C1 segment of cervical spinal cord (tissue), 14 donors: Measurements from ENCODE around the gene SSR4.

Source experiments
- DNase-seq, 14 donors: peaks; one replicate each; lab custom pipeline; 2025; lab: John Stamatoyannopoulos, UW

Gene SSR4

GRCh38 chrX:153769158-153769864 lies 25.2 kb upstream of the SSR4 start:
- DNase-seq, result no peak

GRCh38 chrX:153769865-153770600 lies 24.4 kb upstream of the SSR4 start:
- peak in 1 of 14 donors; percentile 28 for DNase-seq

GRCh38 chrX:153770601-153771414 lies 23.7 kb upstream of the SSR4 start:
- no peak for DNase-seq

- DNase-seq, result no peak
These were observed 22.8 kb upstream of the SSR4 start for GRCh38 chrX:153771415-153772315.

GRCh38 chrX:153772316-153773217 lies 21.9 kb upstream of the SSR4 start:
- no peak for DNase-seq

GRCh38 chrX:153773218-153773611 lies 21.3 kb upstream of the SSR4 start:
- no peak for DNase-seq

GRCh38 chrX:153773741-153774575 lies 20.5 kb upstream of the SSR4 start:
- no peak for DNase-seq

GRCh38 chrX:153774576-153775292 lies 19.7 kb upstream of the SSR4 start:
- no peak for DNase-seq

- DNase-seq, result no peak
These were observed 19.0 kb upstream of the SSR4 start for GRCh38 chrX:153775293-153776119.

GRCh38 chrX:153776120-153776599 lies 18.3 kb upstream of the SSR4 start:
- no peak for DNase-seq

- no peak for DNase-seq
These were observed 17.8 kb upstream of the SSR4 start for GRCh38 chrX:153776611-153777045.

- no peak for DNase-seq
These were observed 17.0 kb upstream of the SSR4 start for GRCh38 chrX:153777261-153778090.

- DNase-seq, result no peak
These were observed 16.3 kb upstream of the SSR4 start for GRCh38 chrX:153778181-153778580.

GRCh38 chrX:153778684-153779101 lies 15.8 kb upstream of the SSR4 start:
- no peak for DNase-seq

GRCh38 chrX:153779891-153780677 lies 14.4 kb upstream of the SSR4 start:
- DNase-seq, result no peak
